ENCODE measurements around the gene ZNF383. TPM values are rescaled to one million over a fixed set of nuclear protein-coding genes. Genes with fewer than 3 reads are reported as not detected.
"Not testable (repeated sequence)": the region's sequence is repeated elsewhere in the genome, so short reads cannot be mapped to it uniquely, and the experiment has no call there.

ZNF383 gene
- total and polyA plus RNA-seq, 9 of the 15 experiments (the other 6 are each of a cell fraction or from before 2014, with no cell fraction given): 2.0 to 8.2 (median 5.3) TPM

DNA sequence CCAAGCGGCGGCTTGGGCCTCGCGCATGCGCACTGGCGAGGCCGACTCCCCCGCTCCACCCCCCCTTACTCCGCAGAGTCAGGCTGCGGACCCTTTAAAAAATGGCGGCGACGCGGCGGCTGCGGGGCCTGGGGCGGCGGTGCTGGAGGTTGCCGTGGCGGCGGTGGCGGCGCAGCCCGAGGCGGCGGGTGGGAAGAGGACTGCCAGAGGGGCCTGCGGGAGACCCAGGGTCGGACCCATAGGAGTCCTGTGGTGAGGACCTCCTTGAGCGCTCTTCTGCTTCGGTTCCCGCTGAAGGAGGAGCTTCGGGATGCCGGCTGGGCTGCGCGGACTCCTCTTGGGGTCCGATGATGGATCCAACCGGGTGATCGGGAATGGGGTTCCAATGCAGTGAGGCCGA, 71.2 kb downstream of the ZNF383 start:
- intact Hi-C loops (cut with micrococcal nuclease); BruUV-seq (replicated peaks); H3K79me2 ChIP-seq (ENCODE audit: control insufficient read depth, insufficient read depth, low read length); in situ Hi-C loops (cut with MboI); DNase-seq (ENCODE audit: extremely low read depth in 1 of 4, low spot score in 3 of 4); POLR2A ChIA-PET; H3K4me2 ChIP-seq (ENCODE audit: insufficient read depth, low read length); H3K9me1 ChIP-seq (ENCODE audit: control insufficient read depth, insufficient read depth, low read length); H3K9ac ChIP-seq (ENCODE audit: insufficient read depth in 1 of 2, low read depth in 2 of 2, low read length in 2 of 2); FAIRE-seq; ATAC-seq; H3K36me3 ChIP-seq (ENCODE audit: control insufficient read depth, insufficient read depth, low read length); H3K27ac ChIP-seq (ENCODE audit: extremely low read depth, low read depth, low read length); H4K20me1 ChIP-seq (replicated peaks; ENCODE audit: control insufficient read depth, insufficient read depth, low read length); H2AFZ ChIP-seq (ENCODE audit: low read depth, low read length); H3K9me3 ChIP-seq (replicated peaks; ENCODE audit: control insufficient read depth, insufficient read depth, low read depth, low read length); H3K27me3 ChIP-seq (ENCODE audit: control insufficient read depth in 2 of 2, insufficient read depth in 2 of 2, low read length in 2 of 2); H3K4me3 ChIP-seq; H3K4me1 ChIP-seq (replicated peaks in 1 of 2; ENCODE audit: control insufficient read depth in 2 of 2, insufficient read depth in 2 of 2, low read length in 2 of 2); CTCF ChIA-PET (ENCODE audit: low intra/inter-chr PET ratio): not testable (repeated sequence)
- 35% methylated on average over 27 of the region's 39 CpGs for WGBS (ENCODE audit: insufficient coverage, low coverage, missing lambda C conversion rate)

DNA sequence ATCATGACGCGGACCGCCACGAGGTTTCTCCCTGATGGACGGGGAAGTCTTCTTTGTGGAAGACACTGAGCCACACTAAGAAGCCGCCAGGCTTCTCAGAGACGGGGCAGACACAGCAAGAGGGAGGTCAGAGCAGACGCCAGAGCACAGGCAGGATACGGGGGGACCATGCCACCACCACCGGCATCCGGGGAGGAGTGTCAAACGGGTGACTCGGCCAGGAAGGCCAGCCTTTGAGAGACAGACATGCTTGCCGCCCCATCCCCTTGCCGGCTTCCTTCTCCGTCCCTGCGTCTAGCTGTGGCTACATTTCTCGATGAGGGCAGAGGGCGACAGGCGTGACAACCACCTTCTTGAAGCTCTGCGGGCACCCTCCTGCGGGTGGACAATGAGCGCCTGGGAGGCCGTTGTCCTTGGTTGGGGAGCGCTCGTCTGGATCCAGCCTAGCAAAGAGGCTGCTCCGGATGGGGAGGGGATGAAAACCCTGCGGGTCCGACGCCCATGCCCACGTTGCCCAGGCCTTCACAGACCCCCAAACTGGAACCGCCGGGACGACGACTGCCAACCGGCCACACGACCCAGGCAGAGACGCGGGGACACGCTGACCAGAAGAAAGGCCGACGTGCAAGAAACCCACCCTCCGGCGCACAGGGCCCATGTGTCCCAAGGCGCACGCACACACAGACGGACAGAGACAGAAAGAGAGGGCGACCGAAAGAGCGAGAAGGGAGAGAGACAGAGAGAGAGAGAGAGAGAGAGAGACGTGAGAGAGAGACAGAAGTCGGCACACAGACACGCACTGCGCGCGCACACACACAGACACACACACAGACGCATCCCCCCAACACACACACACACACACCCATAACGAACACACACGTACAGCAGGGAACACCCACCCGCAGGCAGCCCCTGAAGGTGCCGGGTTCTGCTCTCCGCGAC, 75.3 kb downstream of the ZNF383 start:
- intact Hi-C loops (cut with micrococcal nuclease); H3K4me1 ChIP-seq (replicated peaks in 1 of 2; ENCODE audit: control insufficient read depth in 2 of 2, insufficient read depth in 2 of 2, low read length in 2 of 2); H4K20me1 ChIP-seq (replicated peaks; ENCODE audit: control insufficient read depth, insufficient read depth, low read length); H3K27ac ChIP-seq (ENCODE audit: extremely low read depth, low read depth, low read length); H3K4me3 ChIP-seq; H3K4me2 ChIP-seq (ENCODE audit: insufficient read depth, low read length); H3K36me3 ChIP-seq (ENCODE audit: control insufficient read depth, insufficient read depth, low read length); H3K9me1 ChIP-seq (ENCODE audit: control insufficient read depth, insufficient read depth, low read length); H3K79me2 ChIP-seq (ENCODE audit: control insufficient read depth, insufficient read depth, low read length); BruUV-seq (replicated peaks); H2AFZ ChIP-seq (ENCODE audit: low read depth, low read length); DNase-seq (ENCODE audit: extremely low read depth in 1 of 4, low spot score in 3 of 4); in situ Hi-C loops (cut with MboI); H3K9me3 ChIP-seq (replicated peaks; ENCODE audit: control insufficient read depth, insufficient read depth, low read depth, low read length); H3K27me3 ChIP-seq (ENCODE audit: control insufficient read depth in 2 of 2, insufficient read depth in 2 of 2, low read length in 2 of 2); FAIRE-seq; CTCF ChIA-PET (ENCODE audit: low intra/inter-chr PET ratio); H3K9ac ChIP-seq (ENCODE audit: insufficient read depth in 1 of 2, low read depth in 2 of 2, low read length in 2 of 2); POLR2A ChIA-PET; ATAC-seq: not testable (repeated sequence)
- WGBS (ENCODE audit: insufficient coverage, low coverage, missing lambda C conversion rate): 18% methylated on average over 45 of the region's 63 CpGs

DNA sequence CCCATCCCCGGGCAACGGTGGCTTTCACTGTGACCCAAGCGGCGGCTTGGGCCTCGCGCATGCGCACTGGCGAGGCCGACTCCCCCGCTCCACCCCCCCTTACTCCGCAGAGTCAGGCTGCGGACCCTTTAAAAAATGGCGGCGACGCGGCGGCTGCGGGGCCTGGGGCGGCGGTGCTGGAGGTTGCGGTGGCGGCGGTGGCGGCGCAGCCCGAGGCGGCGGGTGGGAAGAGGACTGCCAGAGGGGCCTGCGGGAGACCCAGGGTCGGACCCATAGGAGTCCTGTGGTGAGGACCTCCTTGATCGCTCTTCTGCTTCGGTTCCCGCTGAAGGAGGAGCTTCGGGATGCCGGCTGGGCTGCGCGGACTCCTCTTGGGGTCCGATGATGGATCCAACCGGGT, 76.2 kb downstream of the ZNF383 start:
- H3K9me1 ChIP-seq (ENCODE audit: control insufficient read depth, insufficient read depth, low read length); FAIRE-seq; ATAC-seq; H3K9me3 ChIP-seq (replicated peaks; ENCODE audit: control insufficient read depth, insufficient read depth, low read depth, low read length); H3K9ac ChIP-seq (ENCODE audit: insufficient read depth in 1 of 2, low read depth in 2 of 2, low read length in 2 of 2); H3K4me1 ChIP-seq (replicated peaks in 1 of 2; ENCODE audit: control insufficient read depth in 2 of 2, insufficient read depth in 2 of 2, low read length in 2 of 2); BruUV-seq (replicated peaks); H4K20me1 ChIP-seq (replicated peaks; ENCODE audit: control insufficient read depth, insufficient read depth, low read length); DNase-seq (ENCODE audit: extremely low read depth in 1 of 4, low spot score in 3 of 4); H3K79me2 ChIP-seq (ENCODE audit: control insufficient read depth, insufficient read depth, low read length); intact Hi-C loops (cut with micrococcal nuclease); H3K4me2 ChIP-seq (ENCODE audit: insufficient read depth, low read length); H2AFZ ChIP-seq (ENCODE audit: low read depth, low read length); in situ Hi-C loops (cut with MboI); CTCF ChIA-PET (ENCODE audit: low intra/inter-chr PET ratio); H3K36me3 ChIP-seq (ENCODE audit: control insufficient read depth, insufficient read depth, low read length); H3K4me3 ChIP-seq; POLR2A ChIA-PET; H3K27ac ChIP-seq (ENCODE audit: extremely low read depth, low read depth, low read length); H3K27me3 ChIP-seq (ENCODE audit: control insufficient read depth in 2 of 2, insufficient read depth in 2 of 2, low read length in 2 of 2): not testable (repeated sequence)
- WGBS (ENCODE audit: insufficient coverage, low coverage, missing lambda C conversion rate): no CpG with 5 or more reads among the region's 39 CpGs
